Activated CD4-positive, alpha-beta T cell treated with anti-CD3 and anti-CD28 coated beads, Interleukin-2, Interleukin-6, amounts not matched to agents 100 ng/mL and 50 ng/mL, durations not matched to agents 16 hours and 8 hours (primary cell): ENCODE measurements around the gene ARHGEF33.

ENCODE experiments used
- DNase-seq: peaks from one replicate; pipeline ENCODE4 v3.0.0-alpha.2; 2020

Gene ARHGEF33

GRCh38 chr2:38889575-38889974, at the start of gene ARHGEF33:
TSS of gene ARHGEF33 (plus strand) at chr2:38889875. CDS start at chr2:38919448, 29,573 bp downstream.
- DNase-seq = no peak

- DNase-seq = no peak
Measured at GRCh38 chr2:38850045-38850444, 39.6 kb upstream of the ARHGEF33 start.

- peak; percentile 27 for DNase-seq
Measured at GRCh38 chr2:38856165-38856564, 33.5 kb upstream of the ARHGEF33 start.

GRCh38 chr2:38862476-38862875, 27.2 kb upstream of the ARHGEF33 start:
- no peak for DNase-seq

- DNase-seq = peak; percentile 51
Measured at GRCh38 chr2:38863061-38863695, 26.5 kb upstream of the ARHGEF33 start.

- DNase-seq = peak; percentile 56
Measured at GRCh38 chr2:38866773-38867443, 22.8 kb upstream of the ARHGEF33 start.

GRCh38 chr2:38871432-38871831, 18.2 kb upstream of the ARHGEF33 start:
- no peak for DNase-seq

- DNase-seq = no peak
Measured at GRCh38 chr2:38873763-38874162, 15.9 kb upstream of the ARHGEF33 start.

GRCh38 chr2:38875227-38875575, 14.5 kb upstream of the ARHGEF33 start:
- no peak for DNase-seq

GRCh38 chr2:38875576-38876367, 13.9 kb upstream of the ARHGEF33 start, which contains the start of the genes DHX57 and MORN2:
TSS of gene DHX57 (minus strand) at chr2:38875934. CDS start at chr2:38868405, 7,529 bp downstream.
TSS of gene MORN2 (plus strand) at chr2:38875976.
- peak; percentile 89 for DNase-seq

GRCh38 chr2:38876407-38876806, 13.3 kb upstream of the ARHGEF33 start:
- no peak for DNase-seq

- DNase-seq = no peak
Measured at GRCh38 chr2:38886063-38886462, 3.6 kb upstream of the ARHGEF33 start.

- no peak for DNase-seq
Measured at GRCh38 chr2:38887347-38887746, 2.3 kb upstream of the ARHGEF33 start.

GRCh38 chr2:38887902-38888554, 1.6 kb upstream of the ARHGEF33 start:
- no peak for DNase-seq

- no peak for DNase-seq
Measured at GRCh38 chr2:38889045-38889444, 630 bp upstream of the ARHGEF33 start.

- no peak for DNase-seq
Measured at GRCh38 chr2:38892819-38893218, 3.1 kb downstream of the ARHGEF33 start.

- DNase-seq = no peak
Measured at GRCh38 chr2:38898256-38898655, 8.6 kb downstream of the ARHGEF33 start.

- no peak for DNase-seq
Measured at GRCh38 chr2:38900726-38901125, 11.1 kb downstream of the ARHGEF33 start.

GRCh38 chr2:38905251-38905650, 15.6 kb downstream of the ARHGEF33 start:
- DNase-seq = peak; percentile 5

- DNase-seq = no peak
Measured at GRCh38 chr2:38907242-38907641, 17.6 kb downstream of the ARHGEF33 start.

- peak; percentile 82 for DNase-seq
Measured at GRCh38 chr2:38907743-38908562, 18.3 kb downstream of the ARHGEF33 start.

GRCh38 chr2:38909872-38910271, 20.2 kb downstream of the ARHGEF33 start:
- no peak for DNase-seq
